PC-3 (cell line): ENCODE data around the gene FLOT1. TPM values are rescaled to one million over a fixed set of nuclear protein-coding genes. Genes with fewer than 3 reads are reported as not detected.

Experiments
- ATAC-seq: fragments of 200-7000 bp; cut with Tn5 transposase; 2 replicates; pipeline ENCODE4 v1.9.1; 2020; ENCODE audit warnings: mild to moderate bottlenecking, moderate library complexity
- BruUV-seq: library from RNA; stranded (reverse); fragments of 400-500 nt; replicated peaks from 2 replicates; lab custom pipeline; 2021; lab: Mats Ljungman, UMichigan
- CTCF ChIA-PET: fragments of 300-600 bp; sonication (Branson Sonifier 250); formaldehyde crosslinking; loops from one replicate; lab custom pipeline; 2022; ENCODE audit warnings: antibody characterized with exemption; lab: Charles Lee
- POLR2A ChIA-PET: fragments of 300-600 bp; sonication (Branson Sonifier 250); formaldehyde crosslinking; loops from one replicate; lab custom pipeline; 2022; ENCODE audit warnings: antibody characterized with exemption; ENCODE audit not compliant: unreplicated experiment; lab: Charles Lee
- DNase-seq: peaks from one replicate; pipeline ENCODE4 v3.0.0-alpha.2; 2015
- H2AFZ ChIP-seq: fragments of 300-600 bp; sonication (generic); 2 replicates; pipeline ENCODE4 v1.6.0; 2016; ENCODE audit warnings: antibody characterized with exemption, low read length
- H3F3A ChIP-seq: fragments of 300-600 bp; sonication (generic); one replicate; pipeline ENCODE4 v1.6.0; 2017; ENCODE audit warnings: antibody characterized with exemption, low read length, control low read depth, mild to moderate bottlenecking; ENCODE audit not compliant: unreplicated experiment
- H3K27ac ChIP-seq: fragments of 300-600 bp; sonication (generic); 2 replicates; pipeline ENCODE4 v1.5.1; 2016; ENCODE audit warnings: mild to moderate bottlenecking, low read length
- H3K27me3 ChIP-seq: fragments of 300-600 bp; sonication (generic); 2 replicates; pipeline ENCODE4 v1.6.1; 2016; ENCODE audit warnings: low read length, mixed read lengths
- H3K36me3 ChIP-seq: fragments of 300-600 bp; sonication (generic); 2 replicates; pipeline ENCODE4 v1.6.1; 2016; ENCODE audit warnings: low read depth, mixed run types, low read length, mixed read lengths
- H3K4me1 ChIP-seq: fragments of 300-600 bp; sonication (generic); 2 replicates; pipeline ENCODE4 v1.5.1; 2016; ENCODE audit warnings: low read length; ENCODE audit not compliant: insufficient read depth
- H3K4me2 ChIP-seq: fragments of 300-600 bp; sonication (generic); 2 replicates; pipeline ENCODE4 v1.6.0; 2016; ENCODE audit warnings: low read length
- H3K4me3 ChIP-seq: fragments of 300-600 bp; sonication (generic); 2 replicates; pipeline ENCODE4 v1.5.1; 2016; ENCODE audit warnings: mild to moderate bottlenecking, low read length, mixed read lengths
- H3K79me2 ChIP-seq: fragments of 300-600 bp; sonication (generic); 2 replicates; pipeline ENCODE4 v1.6.1; 2017; ENCODE audit warnings: low read length, mixed read lengths
- H3K9ac ChIP-seq: fragments of 300-600 bp; sonication (generic); 2 replicates; pipeline ENCODE4 v1.6.0; 2016; ENCODE audit warnings: mild to moderate bottlenecking, low read length
- H3K9me2 ChIP-seq: fragments of 300-600 bp; sonication (generic); replicated peaks from 2 replicates; pipeline ENCODE4 v1.6.1; 2016; ENCODE audit warnings: mixed run types, low read length, mixed read lengths
- H3K9me3 ChIP-seq: fragments of 300-600 bp; sonication (generic); 2 replicates; pipeline ENCODE4 v1.6.1; 2016; ENCODE audit warnings: low read length, mixed read lengths
- H4K20me1 ChIP-seq: fragments of 300-600 bp; sonication (generic); 2 replicates; pipeline ENCODE4 v1.6.1; 2016; ENCODE audit warnings: low read length, mixed read lengths
- EZH2 ChIP-seq: fragments of 300-600 bp; sonication (generic); IDR thresholded peaks from one replicate; pipeline ENCODE4 v1.6.1; 2017; ENCODE audit warnings: antibody characterized with exemption, mild to moderate bottlenecking, low read length; ENCODE audit not compliant: unreplicated experiment
- EZH2phosphoT487 ChIP-seq: fragments of 300-600 bp; sonication (generic); IDR thresholded peaks from 2 replicates; pipeline ENCODE4 v1.6.1; 2018; ENCODE audit warnings: mild to moderate bottlenecking, antibody characterized with exemption, low read length, borderline replicate concordance
- intact Hi-C: fragments of 100-400 bp; cut with micrococcal nuclease; formaldehyde crosslinking; loops from 2 replicates; pipeline ENCODE4 v1.9.0; 2023
- total RNA-seq: library from RNA; depleted of rRNA; stranded (reverse); fragments of >200 nt; gene quantifications from 2 replicates; pipeline ENCODE4 v1.2.3, GENCODE V29; 2014
- TF ChIP-seq, protein P1 (sequence below): fragments of 300-600 bp; sonication (generic); conservative IDR thresholded peaks from 2 replicates; pipeline ENCODE4 v1.5.1; 2017; ENCODE audit warnings: antibody characterized with exemption, low read depth, mild to moderate bottlenecking, low read length

FLOT1 gene
- total RNA-seq, 1 experiment from 2014 or later: 305 TPM

DNA sequence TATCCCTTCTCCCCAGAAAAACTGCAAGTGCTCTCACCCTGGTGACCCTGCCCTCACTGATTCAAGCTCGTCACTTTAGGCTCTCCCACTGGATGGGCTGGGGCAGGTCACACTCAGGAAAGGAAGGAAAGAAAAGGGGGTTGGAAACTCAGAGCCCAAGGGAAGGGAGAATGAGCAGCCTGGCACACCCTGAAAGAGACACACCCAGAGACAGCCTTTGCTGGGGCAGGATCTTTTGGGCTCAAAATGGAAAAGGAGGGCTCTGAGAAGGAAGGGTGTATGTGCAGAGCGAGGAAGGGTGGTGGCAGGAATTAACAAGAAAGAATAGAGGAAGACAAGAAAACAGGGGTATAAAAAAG lies 58.5 kb downstream of the FLOT1 start:
- DNase-seq: no peak
- BruUV-seq: no TSS peak
- peak overlapping the region; percentile 97 for H3K4me3 ChIP-seq
- H3F3A ChIP-seq: no peaks in the 10 kb centered on the region
- H3K4me2 ChIP-seq: peak overlapping the region; percentile 87
- POLR2A ChIA-PET: interaction anchor here (0.6 kb wide), 1 partner anchor 129 kb away, joined by 7 read pairs; no protein-coding TSS in a partner anchor
- H3K9me2 ChIP-seq: no peaks in the 10 kb centered on the region
- CTCF ChIA-PET: no interaction called here
- TF ChIP-seq EZH2: no peak
- TF ChIP-seq EZH2phosphoT487: no peak
- TF ChIP-seq, protein P1, sequence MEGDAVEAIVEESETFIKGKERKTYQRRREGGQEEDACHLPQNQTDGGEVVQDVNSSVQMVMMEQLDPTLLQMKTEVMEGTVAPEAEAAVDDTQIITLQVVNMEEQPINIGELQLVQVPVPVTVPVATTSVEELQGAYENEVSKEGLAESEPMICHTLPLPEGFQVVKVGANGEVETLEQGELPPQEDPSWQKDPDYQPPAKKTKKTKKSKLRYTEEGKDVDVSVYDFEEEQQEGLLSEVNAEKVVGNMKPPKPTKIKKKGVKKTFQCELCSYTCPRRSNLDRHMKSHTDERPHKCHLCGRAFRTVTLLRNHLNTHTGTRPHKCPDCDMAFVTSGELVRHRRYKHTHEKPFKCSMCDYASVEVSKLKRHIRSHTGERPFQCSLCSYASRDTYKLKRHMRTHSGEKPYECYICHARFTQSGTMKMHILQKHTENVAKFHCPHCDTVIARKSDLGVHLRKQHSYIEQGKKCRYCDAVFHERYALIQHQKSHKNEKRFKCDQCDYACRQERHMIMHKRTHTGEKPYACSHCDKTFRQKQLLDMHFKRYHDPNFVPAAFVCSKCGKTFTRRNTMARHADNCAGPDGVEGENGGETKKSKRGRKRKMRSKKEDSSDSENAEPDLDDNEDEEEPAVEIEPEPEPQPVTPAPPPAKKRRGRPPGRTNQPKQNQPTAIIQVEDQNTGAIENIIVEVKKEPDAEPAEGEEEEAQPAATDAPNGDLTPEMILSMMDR: no peak
- no peak overlapping the region for H2AFZ ChIP-seq
- H3K36me3 ChIP-seq: peaks cover 5% of the 10 kb centered on the region
- ATAC-seq: no peak
- H3K79me2 ChIP-seq: peaks cover 94% of the 10 kb centered on the region
- H3K27ac ChIP-seq: peak overlapping the region; percentile 89
- no peaks in the 10 kb centered on the region for H4K20me1 ChIP-seq
- H3K27me3 ChIP-seq: no peaks in the 10 kb centered on the region
- intact Hi-C loops: no loop called here
- H3K4me1 ChIP-seq: peaks cover 71% of the 10 kb centered on the region
- H3K9ac ChIP-seq: peak overlapping the region; percentile 80
- no peaks in the 10 kb centered on the region for H3K9me3 ChIP-seq

DNA sequence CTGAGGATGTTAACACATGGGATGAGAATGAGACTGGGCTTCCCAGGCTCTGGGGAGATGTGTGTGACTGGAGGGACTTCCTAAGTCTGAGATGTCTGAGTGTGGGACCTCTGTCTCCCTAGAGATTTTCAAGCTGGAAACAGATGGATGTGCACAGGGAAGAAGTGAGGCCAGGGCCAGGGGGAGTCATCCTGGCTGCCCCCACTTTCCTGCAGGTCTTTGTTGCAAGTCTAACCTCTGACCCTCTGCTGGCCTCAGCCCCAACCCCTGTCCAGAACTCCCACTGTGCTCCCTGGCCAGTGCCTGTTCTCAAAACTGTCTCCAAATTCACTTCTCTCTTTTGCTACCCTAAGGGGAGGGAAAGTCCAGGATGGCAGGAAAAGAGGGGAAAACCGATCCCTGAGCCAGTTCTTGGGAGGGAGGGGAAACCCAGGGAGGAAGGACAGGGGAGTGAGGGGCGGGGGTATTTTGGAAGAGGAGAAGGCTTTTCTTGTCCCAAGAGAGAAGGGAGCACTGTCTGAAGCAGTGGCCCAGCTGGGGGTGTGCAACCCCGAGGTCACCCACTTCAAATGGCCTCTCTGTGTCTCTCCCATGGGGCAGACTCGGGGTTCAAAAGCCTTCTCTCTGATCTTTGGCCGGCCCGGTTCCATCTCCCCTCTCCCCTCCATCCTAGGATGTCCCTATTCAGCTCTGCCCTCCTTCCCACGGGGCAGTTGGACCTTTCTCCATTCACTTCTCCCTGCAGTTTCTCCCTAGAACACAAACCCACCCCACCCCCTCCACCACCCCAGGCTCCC lies 59.1 kb downstream of the FLOT1 start:
- CTCF ChIA-PET: interaction anchor here (1.1 kb wide), 1 partner anchor 39 kb away, joined by 3 read pairs; no protein-coding TSS in a partner anchor
- no peak overlapping the region for H2AFZ ChIP-seq
- H3K9ac ChIP-seq: peak overlapping the region; percentile 80
- ATAC-seq: no peak
- intact Hi-C loops: no loop called here
- no peak for DNase-seq
- no peaks in the 10 kb centered on the region for H3K9me2 ChIP-seq
- H3K4me1 ChIP-seq: peaks cover 67% of the 10 kb centered on the region
- no peaks in the 10 kb centered on the region for H3F3A ChIP-seq
- peak overlapping the region; percentile 97 for H3K4me3 ChIP-seq
- peak overlapping the region; percentile 87 for H3K4me2 ChIP-seq
- peaks cover 93% of the 10 kb centered on the region for H3K79me2 ChIP-seq
- TF ChIP-seq, protein P1: no peak
- TF ChIP-seq EZH2phosphoT487 (no peak), EZH2 (no peak)
- TSS peak; percentile 4 for BruUV-seq
- H3K9me3 ChIP-seq: no peaks in the 10 kb centered on the region
- peak overlapping the region; percentile 89 for H3K27ac ChIP-seq
- H4K20me1 ChIP-seq: no peaks in the 10 kb centered on the region
- H3K27me3 ChIP-seq: no peaks in the 10 kb centered on the region
- POLR2A ChIA-PET: interaction anchor here (0.6 kb wide), 1 partner anchor 130 kb away, joined by 7 read pairs; no protein-coding TSS in a partner anchor
- peaks cover 10% of the 10 kb centered on the region for H3K36me3 ChIP-seq
